ENCODE data around the gene ZG16.

DNA sequence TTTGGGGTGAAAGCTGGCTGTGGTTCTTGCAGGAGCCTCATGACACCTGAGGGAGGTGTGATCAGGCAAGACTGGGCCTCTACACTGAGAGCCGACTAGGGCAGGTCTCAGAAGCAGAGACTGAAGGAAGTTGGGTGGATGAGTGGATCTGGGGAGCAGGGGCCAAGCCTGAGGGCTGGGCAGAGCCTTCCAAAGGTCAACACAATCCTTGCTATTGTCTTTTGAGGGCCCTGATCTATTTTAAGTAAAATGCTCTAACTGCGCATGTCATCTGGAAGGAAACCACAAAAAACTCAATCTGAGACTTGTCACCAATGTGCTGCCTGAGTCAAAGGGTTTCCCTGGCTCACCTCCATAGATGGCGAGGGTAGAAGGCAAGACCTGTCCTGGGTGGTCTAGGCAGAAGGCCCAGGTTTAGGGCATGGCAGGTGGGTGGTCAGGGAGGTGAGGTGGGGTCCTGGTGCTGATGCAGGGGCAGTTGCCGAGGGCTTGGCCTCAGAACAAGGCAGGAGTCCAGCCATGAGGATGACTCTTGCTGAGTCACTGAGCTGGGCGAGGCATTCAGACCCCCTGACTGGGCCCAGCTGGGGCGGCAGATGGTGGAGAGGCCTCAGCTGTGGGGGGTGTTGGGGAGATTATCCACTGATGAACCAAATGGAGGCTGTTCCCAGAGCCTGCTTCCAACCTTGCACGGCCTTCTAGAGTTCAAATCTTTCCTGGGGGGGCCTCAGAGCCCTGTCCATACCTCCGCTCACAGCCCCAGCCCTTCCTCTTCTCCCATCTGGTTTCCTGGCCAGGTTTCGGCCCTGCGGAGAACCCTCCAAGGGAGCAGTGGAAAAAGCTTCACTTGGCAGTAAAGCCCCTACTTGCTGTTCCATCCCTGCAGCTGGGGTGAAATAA lies 47.3 kb downstream of the ZG16 start:
- TF ChIP-seq, protein P1, sequence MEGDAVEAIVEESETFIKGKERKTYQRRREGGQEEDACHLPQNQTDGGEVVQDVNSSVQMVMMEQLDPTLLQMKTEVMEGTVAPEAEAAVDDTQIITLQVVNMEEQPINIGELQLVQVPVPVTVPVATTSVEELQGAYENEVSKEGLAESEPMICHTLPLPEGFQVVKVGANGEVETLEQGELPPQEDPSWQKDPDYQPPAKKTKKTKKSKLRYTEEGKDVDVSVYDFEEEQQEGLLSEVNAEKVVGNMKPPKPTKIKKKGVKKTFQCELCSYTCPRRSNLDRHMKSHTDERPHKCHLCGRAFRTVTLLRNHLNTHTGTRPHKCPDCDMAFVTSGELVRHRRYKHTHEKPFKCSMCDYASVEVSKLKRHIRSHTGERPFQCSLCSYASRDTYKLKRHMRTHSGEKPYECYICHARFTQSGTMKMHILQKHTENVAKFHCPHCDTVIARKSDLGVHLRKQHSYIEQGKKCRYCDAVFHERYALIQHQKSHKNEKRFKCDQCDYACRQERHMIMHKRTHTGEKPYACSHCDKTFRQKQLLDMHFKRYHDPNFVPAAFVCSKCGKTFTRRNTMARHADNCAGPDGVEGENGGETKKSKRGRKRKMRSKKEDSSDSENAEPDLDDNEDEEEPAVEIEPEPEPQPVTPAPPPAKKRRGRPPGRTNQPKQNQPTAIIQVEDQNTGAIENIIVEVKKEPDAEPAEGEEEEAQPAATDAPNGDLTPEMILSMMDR (IDR thresholded peaks at IDR 0.05) = no peak
- TF ChIP-seq POLR2A (IDR thresholded peaks at IDR 0.05) = no peak
